ENCODE data around the gene NFKB2. TPM values are rescaled to one million over a fixed set of nuclear protein-coding genes. Genes with fewer than 3 reads are reported as not detected.
A peak's percentile ranks its signal among the peaks of the same experiment; 100 is the strongest.

NFKB2 gene
- total and polyA plus RNA-seq, 2 donors (not counting 1 experiment from before 2014, with no cell fraction given) = 255 to 398 TPM

- Mint-ChIP-seq H3K27me3 (peaks cover 16% of the 10 kb centered on the region), H3K27ac (peak overlapping the region; percentile 67), H3K4me3 (no peak overlapping the region), H3K4me1 (peaks cover 22% of the 10 kb centered on the region), H3K9me3 (ENCODE audit: insufficient read depth) (no peaks in the 10 kb centered on the region)
- Histone ChIP-seq H3K9ac (ENCODE audit: low read length) (no peak overlapping the region), H3K79me2 (ENCODE audit: control insufficient read depth, insufficient read depth, low read length) (peaks cover 11% of the 10 kb centered on the region), H3K4me3 (ENCODE audit: control extremely low read depth in 1 of 5, extremely low read depth in 1 of 5, insufficient read depth in 1 of 5, low read depth in 2 of 5, low read length in 4 of 5) (no peak overlapping the region), H4K20me1 (ENCODE audit: control insufficient read depth, insufficient read depth, low read length, poor library complexity, severe bottlenecking) (peaks cover 54% of the 10 kb centered on the region), H3K27me3 (replicated peaks in 1 of 4; ENCODE audit: control extremely low read depth in 1 of 4, control insufficient read depth in 3 of 4, insufficient read depth in 4 of 4, low read length in 3 of 4) (peaks cover 0 to 22% (median 13%) of the 10 kb centered on the region in 4 experiments), H2AFZ (ENCODE audit: insufficient read depth, low read depth, low read length, poor library complexity, severe bottlenecking) (no peak overlapping the region), H3K36me3 (replicated peaks in 1 of 2; ENCODE audit: control extremely low read depth in 1 of 2, control insufficient read depth in 1 of 2, extremely low read depth in 1 of 2, insufficient read depth in 2 of 2, low read length in 1 of 2) (peaks cover 0 to 31% of the 10 kb centered on the region in 2 experiments), H3K27ac (ENCODE audit: low read length in 2 of 2) (no peak overlapping the region), H3K9me3 (ENCODE audit: control extremely low read depth in 1 of 3, control insufficient read depth in 2 of 3, insufficient read depth in 1 of 3, low read length in 2 of 3) (peaks cover 0 to 6% (median 0%) of the 10 kb centered on the region in 3 donors), H3K4me2 (replicated peaks; ENCODE audit: low read depth, low read length, poor library complexity, severe bottlenecking) (no peak overlapping the region), H3K4me1 (ENCODE audit: control insufficient read depth in 2 of 2, insufficient read depth in 2 of 2, low read length in 2 of 2) (peaks cover 14 to 16% of the 10 kb centered on the region in 2 donors)
- ATAC-seq (ENCODE audit: low read depth) = no peak
- TF ChIP-seq CTCF (IDR thresholded peaks at IDR 0.05) (no peak), EZH2 (IDR thresholded peaks at IDR 0.05; ENCODE audit: borderline replicate concordance, insufficient read depth, low read depth, low read length, poor library complexity, severe bottlenecking) (no peak)
- DNase-seq = peak; percentile 41
- intact Hi-C loops (cut with micrococcal nuclease) = no loop called here
- POLR2A ChIA-PET = interaction anchor here (0.7 to 2.5 kb wide), 4 partner anchors 10 to 756 kb away, joined by 3 to 13 read pairs (median 9); partner anchors contain the start of genes CUEDC2, FBXL15 and NFKB2
- CTCF ChIA-PET = interaction anchor here (0.9 to 4.4 kb wide), 15 partner anchors 8 to 237 kb away, joined by 3 to 16 read pairs (median 7); partner anchors contain the start of genes FBXL15 and NFKB2
- WGBS (ENCODE audit: insufficient coverage) = 98% methylated on average over 12 of the region's 17 CpGs
Measured at GRCh38 chr10:102404361-102405107, 9.0 kb downstream of the NFKB2 start.
